ACC112 (cell line): ENCODE results near the gene MAGEB2.

Experiments
- H2AFZ ChIP-seq: fragments of 200-600 bp; sonication (generic); one replicate; pipeline ENCODE4 v1.6.0; 2017; ENCODE audit warnings: antibody characterized with exemption, low read length; ENCODE audit not compliant: unreplicated experiment
- H3K27ac ChIP-seq: fragments of 200-600 bp; sonication (generic); 2 replicates; pipeline ENCODE4 v1.5.1; 2014; ENCODE audit warnings: low read depth, mild to moderate bottlenecking, antibody characterized with exemption, low read length, moderate library complexity
- H3K27me3 ChIP-seq: fragments of 200-600 bp; sonication (generic); 2 replicates; pipeline ENCODE4 v1.6.1; 2014; ENCODE audit warnings: mild to moderate bottlenecking, antibody characterized with exemption, low read length, moderate library complexity, mixed read lengths; ENCODE audit not compliant: insufficient read depth
- H3K36me3 ChIP-seq: fragments of 200-600 bp; sonication (generic); 2 replicates; pipeline ENCODE4 v1.6.1; 2016; ENCODE audit warnings: mild to moderate bottlenecking, antibody characterized with exemption, low read length, moderate library complexity, mixed read lengths; ENCODE audit not compliant: insufficient read depth
- H3K4me1 ChIP-seq: fragments of 200-600 bp; sonication (generic); one replicate; pipeline ENCODE4 v1.6.1; 2016; ENCODE audit warnings: low read length, mixed read lengths; ENCODE audit not compliant: insufficient read depth, unreplicated experiment, control insufficient read depth
- H3K4me3 ChIP-seq: fragments of 200-600 bp; sonication (generic); 2 replicates; pipeline ENCODE4 v1.5.1; 2014; ENCODE audit warnings: mild to moderate bottlenecking, low read depth, low read length
- H3K79me2 ChIP-seq: fragments of 200-600 bp; sonication (generic); one replicate; pipeline ENCODE4 v1.6.0; 2016; ENCODE audit warnings: low read length; ENCODE audit not compliant: control insufficient read depth, unreplicated experiment, insufficient read depth

The MAGEB2 gene

GRCh38 chrX:30224536-30224935, 9.2 kb downstream of the MAGEB2 start:
- Histone ChIP-seq H3K79me2 (no peaks in the 10 kb centered on the region), H3K4me3 (no peak overlapping the region), H3K36me3 (no peaks in the 10 kb centered on the region), H2AFZ (no peak overlapping the region), H3K4me1 (no peaks in the 10 kb centered on the region), H3K27ac (no peak overlapping the region), H3K27me3 (no peaks in the 10 kb centered on the region)

GRCh38 chrX:30228526-30228925, 13.2 kb downstream of the MAGEB2 start:
- Histone ChIP-seq H3K4me3 (no peak overlapping the region), H3K27ac (no peak overlapping the region), H3K4me1 (no peaks in the 10 kb centered on the region), H3K79me2 (no peaks in the 10 kb centered on the region), H3K27me3 (no peaks in the 10 kb centered on the region), H2AFZ (no peak overlapping the region), H3K36me3 (no peaks in the 10 kb centered on the region)

- Histone ChIP-seq H2AFZ (no peak within 1 kb of the TSS), H3K4me3 (no peak within 1 kb of the TSS), H3K79me2 (no peaks in the 10 kb centered on the region), H3K4me1 (no peaks in the 10 kb centered on the region), H3K27me3 (no peaks in the 10 kb centered on the region), H3K36me3 (no peaks in the 10 kb centered on the region), H3K27ac (no peak within 1 kb of the TSS)
Observed at GRCh38 chrX:30230395-30230794, 15.0 kb downstream of the MAGEB2 start, which contains the start of gene MAGEB3. MAGEB3 (plus strand) TSS chrX:30230657; CDS start chrX:30235925, 5,268 bp downstream.

GRCh38 chrX:30241724-30242415, 26.5 kb downstream of the MAGEB2 start, which contains the start of gene MAGEB4:
MAGEB4 (plus strand) TSS chrX:30242000; CDS start chrX:30242136, 136 bp downstream.
- H3K4me3 ChIP-seq = no peak within 1 kb of the TSS
- no peak within 1 kb of the TSS for H2AFZ ChIP-seq
- no peaks in the 10 kb centered on the region for H3K79me2 ChIP-seq
- H3K27ac ChIP-seq = no peak within 1 kb of the TSS
- peaks cover 10% of the 10 kb centered on the region; the same call in 1 of the 2 replicates for H3K27me3 ChIP-seq
- no peaks in the 10 kb centered on the region for H3K4me1 ChIP-seq
- no peaks in the 10 kb centered on the region for H3K36me3 ChIP-seq

GRCh38 chrX:30246769-30247489, 31.6 kb downstream of the MAGEB2 start, which contains the start of gene MAGEB1:
MAGEB1 (plus strand) TSS chrX:30247146; CDS start chrX:30250494, 3,348 bp downstream.
- H3K27me3 ChIP-seq = no peaks in the 10 kb centered on the region
- no peaks in the 10 kb centered on the region for H3K79me2 ChIP-seq
- H3K4me1 ChIP-seq = no peaks in the 10 kb centered on the region
- H3K4me3 ChIP-seq = no peak within 1 kb of the TSS
- no peak within 1 kb of the TSS for H3K27ac ChIP-seq
- no peak within 1 kb of the TSS for H2AFZ ChIP-seq
- H3K36me3 ChIP-seq = no peaks in the 10 kb centered on the region

- H3K27me3 ChIP-seq = no peaks in the 10 kb centered on the region
- no peaks in the 10 kb centered on the region for H3K4me1 ChIP-seq
- no peaks in the 10 kb centered on the region for H3K79me2 ChIP-seq
- no peaks in the 10 kb centered on the region for H3K36me3 ChIP-seq
- H2AFZ ChIP-seq = no peak overlapping the region
- H3K27ac ChIP-seq = no peak overlapping the region
- no peak overlapping the region for H3K4me3 ChIP-seq
Observed at GRCh38 chrX:30248854-30249253, 33.5 kb downstream of the MAGEB2 start.

GRCh38 chrX:30253257-30253656, 37.9 kb downstream of the MAGEB2 start:
- no peak overlapping the region for H3K27ac ChIP-seq
- H3K27me3 ChIP-seq = no peaks in the 10 kb centered on the region

GRCh38 chrX:30259927-30260326, 44.6 kb downstream of the MAGEB2 start:
- H3K27me3 ChIP-seq = no peaks in the 10 kb centered on the region
- no peaks in the 10 kb centered on the region for H3K36me3 ChIP-seq
- no peak overlapping the region for H3K4me3 ChIP-seq
- H3K27ac ChIP-seq = no peak overlapping the region
- H3K79me2 ChIP-seq = no peaks in the 10 kb centered on the region
- no peak overlapping the region for H2AFZ ChIP-seq
- H3K4me1 ChIP-seq = no peaks in the 10 kb centered on the region

More at GRCh38 chrX:30253257-30253656, 37.9 kb downstream of the MAGEB2 start:
- no peaks in the 10 kb centered on the region for H3K4me1 ChIP-seq
- no peaks in the 10 kb centered on the region for H3K79me2 ChIP-seq
- H2AFZ ChIP-seq = no peak overlapping the region
- no peak overlapping the region for H3K4me3 ChIP-seq
- H3K36me3 ChIP-seq = no peaks in the 10 kb centered on the region

GRCh38 chrX:30261012-30261411, 45.6 kb downstream of the MAGEB2 start:
- H3K4me3 ChIP-seq = no peak overlapping the region
- no peaks in the 10 kb centered on the region for H3K79me2 ChIP-seq
- H3K4me1 ChIP-seq = no peaks in the 10 kb centered on the region
- no peak overlapping the region for H3K27ac ChIP-seq
- H3K27me3 ChIP-seq = peaks cover 3% of the 10 kb centered on the region; the same call in 1 of the 2 replicates
- H2AFZ ChIP-seq = no peak overlapping the region
- H3K36me3 ChIP-seq = no peaks in the 10 kb centered on the region

- Histone ChIP-seq H3K4me3 (no peak overlapping the region), H3K27me3 (peaks cover 3% of the 10 kb centered on the region; the same call in 1 of the 2 replicates), H3K4me1 (no peaks in the 10 kb centered on the region), H2AFZ (no peak overlapping the region), H3K79me2 (no peaks in the 10 kb centered on the region), H3K27ac (no peak overlapping the region), H3K36me3 (no peaks in the 10 kb centered on the region)
Observed at GRCh38 chrX:30262763-30263162, 47.4 kb downstream of the MAGEB2 start.
